ENCODE measurements around the gene IGLL1.
"Not testable (repeated sequence)": the region's sequence is repeated elsewhere in the genome, so short reads cannot be mapped to it uniquely, and the experiment has no call there.

The IGLL1 gene

DNA sequence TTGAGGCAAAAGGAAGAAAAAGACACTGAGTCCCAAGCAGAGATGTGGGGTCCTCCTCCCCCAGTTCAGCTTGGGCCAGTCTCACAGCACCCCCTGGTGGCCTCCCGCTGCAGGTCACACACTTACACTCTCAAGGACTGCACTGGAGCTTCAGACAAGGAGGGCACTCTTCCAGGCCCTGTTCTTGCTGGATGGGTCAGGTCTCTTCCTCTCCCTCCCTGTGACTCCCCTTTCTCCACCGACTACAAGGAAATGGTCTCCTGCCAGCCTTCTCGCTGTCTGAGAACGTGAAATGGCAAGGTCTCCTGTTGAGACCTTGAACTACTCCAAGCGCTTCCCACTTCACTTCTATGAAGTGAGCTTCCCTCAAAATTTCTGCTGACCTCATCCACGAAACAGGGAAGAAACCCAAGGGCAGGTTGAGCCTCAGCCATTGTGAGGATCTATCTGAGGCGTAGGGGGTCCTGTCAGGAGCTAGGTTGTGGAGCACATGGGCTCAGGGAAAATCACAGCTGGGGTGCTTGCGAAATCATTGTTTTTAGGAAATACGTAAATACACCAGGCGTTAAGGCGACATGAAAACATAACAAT lies 11.2 kb upstream of the IGLL1 start:
- DNase-seq = peak; percentile 32

DNA sequence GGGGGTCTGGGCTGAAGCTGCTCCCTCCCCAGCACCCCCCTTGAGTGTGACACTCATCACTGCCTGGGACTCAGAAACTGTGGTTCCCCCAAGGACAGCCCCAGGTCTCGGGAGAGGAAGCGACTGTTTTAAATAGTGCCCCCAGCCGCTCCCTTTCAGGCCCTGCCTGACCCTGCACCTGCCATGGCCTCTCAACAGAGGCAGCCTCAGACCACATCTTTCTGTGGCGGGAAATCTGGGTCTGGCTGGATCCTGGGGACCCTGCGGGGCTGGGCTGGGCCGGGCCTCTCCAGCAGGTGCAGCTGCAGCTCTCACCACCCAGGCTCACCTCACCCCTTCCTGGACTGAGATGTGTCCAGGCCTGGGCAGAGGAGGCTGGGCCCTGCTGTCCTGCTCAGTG lies 3.7 kb upstream of the IGLL1 start:
- no peak for DNase-seq

DNA sequence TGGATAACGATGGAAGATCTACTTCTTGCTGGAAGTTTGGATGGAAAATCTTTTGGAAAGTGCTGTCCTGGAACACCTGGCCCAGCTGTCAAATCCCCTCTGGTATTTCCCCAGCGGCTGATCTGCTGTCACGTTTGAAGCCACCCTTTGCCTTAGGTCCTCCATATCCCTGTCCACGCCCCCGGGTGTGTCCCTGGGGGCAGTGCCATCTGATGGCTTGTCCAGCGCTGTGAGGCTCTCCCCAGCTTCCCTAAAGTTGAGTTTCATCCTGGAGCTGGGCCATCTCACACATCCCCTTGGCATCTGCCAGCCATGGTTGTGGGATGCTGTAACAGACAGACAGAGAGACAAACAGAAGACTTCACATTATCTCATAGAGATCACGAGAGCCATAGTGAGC lies 3.1 kb upstream of the IGLL1 start:
- DNase-seq = no peak

DNA sequence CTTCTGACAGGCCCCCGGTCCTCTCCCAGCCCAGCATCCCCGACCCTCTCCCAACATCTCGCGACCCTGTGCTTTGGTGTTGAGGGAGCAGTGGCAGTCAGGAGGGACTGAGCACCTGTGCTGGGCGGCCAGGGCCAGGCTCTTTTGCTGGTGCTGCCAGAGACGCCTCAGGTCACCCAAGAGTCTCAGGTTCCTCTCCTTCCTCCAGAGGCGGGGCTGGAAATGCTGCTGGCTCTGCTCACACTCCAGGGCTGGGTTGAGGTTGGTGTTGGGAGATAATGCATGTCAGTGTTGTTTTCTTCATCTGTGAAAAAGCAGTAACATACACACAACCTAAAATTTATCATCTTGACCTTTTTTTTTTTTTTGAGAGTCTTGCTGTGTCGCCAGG lies 1.2 kb upstream of the IGLL1 start:
- DNase-seq = no peak

DNA sequence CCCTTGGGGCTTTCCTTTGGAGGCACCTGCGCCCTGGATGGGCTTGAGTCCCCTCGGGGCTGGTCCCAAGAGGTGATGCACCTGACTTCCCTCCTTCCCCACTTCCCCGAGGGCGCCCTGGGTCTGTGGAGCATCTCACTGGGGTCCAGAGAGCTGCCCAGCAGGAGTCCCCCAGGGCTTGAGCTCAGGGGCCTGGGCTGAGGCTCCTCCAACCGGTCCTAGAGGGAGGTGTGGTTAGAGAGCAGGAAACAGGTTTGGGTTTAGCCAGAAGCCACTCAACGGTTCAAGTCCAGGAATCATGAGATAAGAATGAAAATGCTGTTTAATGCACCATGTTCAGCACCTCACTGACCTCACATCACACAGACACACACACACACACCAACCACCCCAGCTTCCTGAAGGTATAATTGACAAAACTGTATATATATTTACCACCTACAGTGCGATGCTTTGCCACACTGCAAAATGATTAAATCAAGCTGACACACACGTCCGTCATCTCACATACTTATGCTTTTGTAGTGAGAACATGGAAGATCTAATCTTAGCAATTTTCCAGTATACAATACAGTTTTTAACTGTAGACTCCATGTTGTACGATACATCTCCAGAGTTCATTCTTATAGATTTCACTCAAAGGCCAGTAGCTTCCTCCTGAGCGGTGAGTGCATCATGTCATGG lies 628 bp upstream of the IGLL1 start:
- no peak for DNase-seq

DNA sequence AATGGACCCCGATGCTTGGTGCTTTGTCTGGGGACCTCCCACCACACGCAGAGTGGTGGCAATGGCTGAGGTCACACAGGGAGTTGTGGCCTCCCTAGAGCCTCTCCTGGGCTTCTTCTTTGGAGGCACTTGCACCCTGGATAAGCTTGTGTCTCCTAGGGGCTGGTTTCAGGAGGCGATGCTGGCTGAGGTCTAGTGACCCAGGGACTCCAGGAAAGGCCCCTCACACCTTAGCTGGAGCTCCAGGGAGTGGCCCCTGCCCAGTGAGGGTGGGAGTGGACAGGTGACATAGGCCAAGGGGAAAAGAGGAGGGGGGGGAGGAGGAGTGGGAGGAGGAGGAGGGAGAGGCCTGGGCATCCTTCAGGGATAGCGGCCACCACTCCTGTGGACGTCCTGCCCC lies 810 bp downstream of the IGLL1 start:
- no peak for DNase-seq

DNA sequence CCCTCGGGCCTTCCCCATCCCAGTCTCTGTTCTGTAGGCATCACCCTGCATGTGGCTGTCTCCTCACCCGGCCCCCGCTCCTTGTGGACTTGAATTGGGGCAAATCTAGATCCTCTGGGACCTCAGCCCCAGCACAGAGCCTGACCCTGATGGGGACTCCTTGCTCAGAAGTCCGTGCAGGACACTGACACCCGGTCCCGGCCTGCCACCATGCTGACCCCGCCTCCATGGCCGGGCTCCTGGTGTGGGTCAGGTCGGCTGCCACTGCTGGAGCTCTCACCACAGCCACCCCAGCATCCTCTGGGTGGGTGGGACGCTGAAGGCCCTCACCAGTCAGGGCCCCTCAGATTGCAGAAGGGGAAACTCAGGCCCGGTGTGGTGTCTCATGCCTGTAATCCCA lies 1.8 kb downstream of the IGLL1 start:
- DNase-seq = no peak

DNA sequence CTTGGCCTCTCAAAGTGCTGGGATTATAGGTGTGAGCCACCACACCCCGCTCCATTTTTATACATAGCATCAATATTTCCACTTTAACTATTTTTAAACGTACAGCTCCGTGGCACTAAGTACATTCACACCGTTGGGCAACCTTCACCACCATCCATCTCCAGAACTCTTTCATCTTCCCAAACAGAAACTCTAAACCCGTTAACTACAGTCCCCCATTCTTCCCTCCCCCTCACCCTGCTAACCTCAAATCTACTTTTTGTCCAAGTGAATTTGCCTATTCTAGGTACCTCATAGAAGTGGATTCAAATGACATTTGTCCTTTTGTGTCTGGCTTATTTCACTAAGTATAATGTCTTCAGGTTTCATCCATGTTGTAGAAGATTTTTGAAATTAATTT lies 3.4 kb downstream of the IGLL1 start:
- no peak for DNase-seq

DNA sequence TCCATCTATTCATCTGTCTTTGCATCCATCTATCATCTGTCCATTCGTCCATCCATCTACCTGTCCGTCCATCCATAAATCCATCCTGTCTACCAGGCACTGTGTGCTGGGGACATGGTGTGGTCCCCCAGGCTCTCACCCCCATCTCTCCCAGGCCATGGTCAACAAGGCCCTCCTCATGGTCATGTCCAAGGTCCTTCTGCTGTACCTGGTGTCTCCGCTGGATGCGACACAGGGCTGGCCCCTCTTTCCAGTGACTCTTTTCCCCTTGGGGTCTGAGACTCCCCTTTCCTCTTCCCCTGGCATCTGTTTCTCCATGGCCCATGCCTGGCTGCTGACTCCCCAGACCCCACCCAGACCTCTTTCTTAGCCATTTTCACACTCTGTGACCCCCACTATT lies 4.5 kb downstream of the IGLL1 start:
- DNase-seq = no peak

DNA sequence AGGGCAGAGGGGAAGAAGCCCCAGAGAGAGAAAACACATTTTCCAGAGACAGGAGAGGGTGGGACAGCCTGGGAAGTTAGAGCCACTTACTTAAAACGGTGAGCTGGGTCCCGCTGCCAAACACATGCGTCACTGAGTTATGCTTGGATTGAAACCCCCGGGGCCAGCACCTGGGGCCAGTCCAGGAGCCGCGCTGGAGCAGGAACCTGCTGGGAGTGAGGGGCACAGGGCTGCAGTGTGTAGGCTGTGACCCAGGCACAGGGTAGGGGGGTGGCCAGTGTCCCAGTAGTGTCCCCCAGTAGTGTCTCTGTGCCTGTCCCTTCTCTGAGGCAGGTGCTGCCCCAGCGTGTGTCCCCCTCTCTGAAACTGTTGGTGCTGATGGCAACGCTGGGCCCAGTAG lies 5.2 kb downstream of the IGLL1 start:
- DNase-seq = no peak

DNA sequence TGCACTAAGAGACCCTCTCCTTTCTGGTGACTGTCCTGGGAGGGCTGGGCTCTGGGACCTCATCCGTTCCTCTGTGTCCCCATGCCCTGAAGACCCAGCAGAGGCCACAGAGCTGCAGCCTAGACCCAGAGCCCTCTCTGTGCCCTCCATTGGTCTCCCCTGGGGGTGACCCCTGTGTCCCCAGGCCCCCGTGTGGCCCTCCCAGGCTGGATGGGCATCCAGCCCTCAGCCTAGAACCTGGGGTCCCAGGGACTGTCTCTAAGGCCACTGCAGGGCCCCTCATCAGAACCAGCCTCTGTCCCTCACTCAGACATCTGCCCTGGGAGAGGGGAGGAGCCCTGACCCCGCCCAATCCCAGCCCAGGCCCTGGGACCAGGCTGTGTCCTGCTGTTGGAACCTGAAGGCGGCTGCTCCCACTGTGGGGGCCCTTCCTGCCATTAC lies 5.7 kb downstream of the IGLL1 start:
- DNase-seq = no peak

DNA sequence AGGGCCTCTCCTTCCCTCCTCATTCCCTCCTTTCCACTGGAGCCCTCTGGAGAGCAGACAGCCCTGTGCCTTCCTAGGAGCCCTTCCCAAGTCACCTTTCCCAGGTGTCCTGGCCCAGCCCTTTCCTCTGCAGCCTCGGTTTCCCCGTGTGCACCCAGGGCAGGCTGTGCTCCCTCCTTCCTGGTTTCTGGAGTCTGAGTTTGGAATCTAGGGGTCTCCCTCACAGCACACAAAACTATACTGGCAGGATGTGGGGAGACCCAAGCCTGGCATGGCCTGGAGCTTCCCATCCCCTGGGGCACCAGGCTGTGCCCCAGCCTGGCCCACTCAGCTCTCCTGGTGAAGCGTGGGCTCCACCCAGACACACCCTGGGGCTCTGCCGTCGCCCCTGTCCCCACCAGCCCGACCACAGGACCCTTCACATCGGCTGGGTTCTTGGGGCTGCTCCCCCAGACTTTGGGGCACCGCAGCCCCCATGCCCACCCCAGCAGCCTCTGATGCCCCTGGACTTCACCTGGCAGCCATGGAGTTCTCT lies 6.3 kb downstream of the IGLL1 start:
- DNase-seq = not testable (repeated sequence)

DNA sequence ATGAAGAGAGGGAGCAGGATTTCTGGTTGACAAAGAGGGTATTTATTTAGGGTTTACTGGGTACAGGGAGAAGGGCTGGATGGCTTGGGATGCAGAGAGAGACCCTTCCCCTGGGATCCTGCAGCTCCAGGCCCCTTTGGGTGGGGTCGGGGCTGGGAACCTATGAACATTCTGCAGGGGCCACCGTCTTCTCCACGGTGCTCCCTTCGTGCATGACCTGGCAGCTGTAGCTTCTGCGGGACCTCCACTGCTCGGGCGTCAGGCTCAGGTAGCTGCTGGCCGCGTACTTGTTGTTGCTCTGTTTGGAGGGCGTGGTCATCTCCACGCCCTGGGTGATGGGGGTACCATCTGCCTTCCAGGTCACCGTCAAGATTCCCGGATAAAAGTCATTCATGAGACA lies 7.0 kb downstream of the IGLL1 start:
- DNase-seq = not testable (repeated sequence)

DNA sequence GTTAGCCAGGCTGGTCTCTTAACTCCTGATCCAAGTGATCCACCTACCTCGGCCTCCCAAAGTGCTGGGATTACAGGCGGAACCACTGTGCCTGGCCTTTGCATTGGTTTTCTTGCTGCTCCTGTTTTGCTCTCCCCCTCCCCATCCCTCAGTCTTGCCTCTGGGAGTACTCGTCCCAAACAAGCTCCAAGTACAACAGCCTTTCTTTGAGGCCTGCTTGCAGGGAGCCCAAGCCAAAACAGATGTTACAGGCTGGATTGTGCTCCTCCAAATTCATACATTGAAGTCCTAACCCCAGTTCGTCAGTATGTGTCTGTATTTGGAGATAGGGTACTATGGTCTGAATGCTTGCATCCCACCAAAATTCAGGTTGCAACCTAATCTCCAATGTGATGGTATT lies 8.6 kb downstream of the IGLL1 start:
- DNase-seq = no peak

DNA sequence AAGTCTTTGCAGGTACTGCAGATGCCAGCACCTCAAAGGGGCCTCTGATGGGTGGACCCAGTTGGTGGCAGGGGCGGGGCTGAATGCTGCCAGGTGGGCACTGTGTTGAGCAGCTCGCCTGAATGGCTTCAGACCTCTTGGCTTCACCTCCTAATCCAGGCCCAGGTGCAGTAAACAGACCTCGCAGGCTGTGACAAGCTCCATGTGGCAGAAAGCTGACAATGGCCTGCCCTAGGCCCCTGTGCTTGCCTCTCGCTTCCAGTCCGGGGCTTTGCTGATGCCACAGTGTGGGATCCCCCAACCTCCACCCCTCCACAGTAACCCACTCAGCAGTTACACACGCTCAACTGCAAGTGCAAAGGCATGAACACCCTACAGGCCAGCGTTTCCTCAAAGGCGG lies 9.4 kb downstream of the IGLL1 start:
- DNase-seq = no peak

DNA sequence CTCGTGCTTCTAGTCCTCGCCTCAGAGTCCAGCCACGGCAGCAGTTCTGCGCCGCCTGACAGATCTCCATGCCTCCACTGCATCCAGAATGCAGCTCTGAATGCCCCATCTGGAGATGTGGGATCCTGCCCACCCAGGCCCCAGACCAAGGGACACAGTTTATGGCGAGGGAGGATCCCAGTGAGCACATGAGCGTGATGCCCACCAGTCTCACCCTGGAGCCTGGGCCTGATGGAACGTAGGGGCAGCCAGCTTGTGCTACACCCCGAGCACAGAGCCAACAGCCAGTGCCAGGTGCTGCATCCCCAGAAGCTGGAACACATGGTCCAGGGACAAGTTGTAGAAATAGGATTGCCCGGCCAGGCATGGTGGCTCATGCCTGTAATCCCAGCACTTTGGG lies 10.4 kb downstream of the IGLL1 start:
- no peak for DNase-seq

DNA sequence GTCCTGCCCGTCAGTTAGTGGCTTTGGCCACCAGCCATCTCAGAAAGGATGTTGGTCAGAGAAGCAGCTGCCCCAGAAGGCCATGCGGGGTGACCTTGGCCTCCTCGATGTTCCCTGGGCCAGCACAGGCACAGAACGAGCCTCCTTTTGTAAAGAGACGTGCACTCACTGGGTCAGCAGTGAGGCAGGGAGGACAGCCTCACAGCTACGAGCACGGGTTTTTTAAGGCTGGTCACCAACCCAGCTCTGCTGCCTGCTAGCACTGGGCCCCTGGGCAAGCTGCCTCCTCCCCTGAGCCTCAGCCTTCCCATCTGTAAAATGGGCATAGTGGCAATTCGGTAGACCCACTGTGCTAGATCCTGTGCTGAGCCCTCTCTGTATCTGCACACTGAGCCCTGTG lies 10.8 kb downstream of the IGLL1 start:
- no peak for DNase-seq

DNA sequence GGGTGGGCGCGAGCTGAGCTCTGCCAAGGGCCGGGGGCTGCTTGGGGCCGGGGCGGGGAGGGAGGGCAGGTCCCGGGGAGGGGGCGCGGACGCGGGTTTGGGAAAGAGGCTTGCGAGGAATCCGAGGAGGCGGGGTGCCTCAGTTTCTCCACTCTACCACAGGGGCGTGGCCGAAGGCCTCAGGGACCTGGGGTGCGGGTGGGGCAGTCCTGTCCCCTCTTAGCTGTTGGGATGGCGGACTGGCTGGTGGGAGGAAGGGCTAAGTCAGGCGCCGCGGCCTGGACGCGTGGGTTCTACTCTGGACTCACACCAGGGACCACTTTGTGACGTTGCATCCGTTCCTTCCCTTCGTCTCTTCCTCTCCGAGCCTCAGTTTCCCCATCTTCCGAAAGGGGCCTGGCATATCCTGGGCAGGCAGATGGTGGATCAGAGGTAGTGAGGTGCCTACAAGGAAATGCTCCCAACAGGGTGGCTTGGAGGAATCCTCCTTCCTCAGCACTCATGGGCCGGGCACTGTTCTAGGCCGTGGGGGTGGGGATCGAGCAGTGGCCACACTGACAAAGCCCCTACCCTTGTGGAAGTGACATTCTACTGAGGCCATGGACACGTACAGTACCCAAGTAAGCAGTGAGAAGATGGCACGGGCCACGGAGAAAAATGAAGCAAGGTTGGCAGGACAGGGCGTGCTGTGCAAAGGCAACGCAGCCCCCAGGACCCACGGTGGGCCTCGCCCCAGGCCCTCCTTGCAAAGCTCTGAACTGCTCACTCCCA lies 13.2 kb downstream of the IGLL1 start:
- no peak for DNase-seq

DNA sequence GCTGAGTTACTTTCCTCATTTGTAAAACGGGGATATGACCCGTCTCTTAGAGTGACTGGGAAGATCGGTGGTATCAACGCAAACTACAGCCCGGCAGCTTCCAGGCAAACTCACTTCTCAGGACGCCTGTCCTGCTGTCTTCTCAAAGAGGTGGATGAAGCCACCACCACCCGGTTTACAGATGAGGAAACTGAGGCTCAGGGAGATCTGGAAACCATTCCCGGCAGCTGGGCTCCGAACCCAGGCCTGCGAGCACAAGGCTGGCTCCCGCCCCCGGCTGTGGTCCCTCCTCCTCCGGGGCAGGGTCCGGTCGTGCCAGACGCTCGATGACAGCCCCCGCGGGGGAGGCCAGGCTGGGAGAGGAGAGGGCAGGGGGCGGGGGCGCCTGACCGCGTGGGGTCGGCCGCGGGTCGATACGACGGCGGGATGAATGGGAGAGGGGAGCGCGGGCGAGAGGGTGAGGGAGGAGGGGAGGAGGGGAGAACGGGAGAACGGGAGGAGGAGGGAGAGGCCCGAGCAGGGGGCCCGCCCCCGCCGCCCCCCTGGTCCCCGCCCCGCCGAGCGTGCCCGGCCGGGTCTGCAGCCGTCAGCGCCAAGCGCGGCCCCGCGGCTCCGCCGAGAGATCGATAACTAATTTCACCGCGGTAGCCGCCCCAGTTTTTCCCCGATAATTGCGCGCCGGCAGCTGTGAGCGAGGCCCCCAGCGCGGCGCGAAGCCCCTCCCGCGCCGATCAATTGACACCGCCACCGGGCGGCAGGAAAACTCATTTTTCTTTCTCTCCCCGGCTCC lies 14.0 kb downstream of the IGLL1 start:
- DNase-seq = peak; percentile 0

DNA sequence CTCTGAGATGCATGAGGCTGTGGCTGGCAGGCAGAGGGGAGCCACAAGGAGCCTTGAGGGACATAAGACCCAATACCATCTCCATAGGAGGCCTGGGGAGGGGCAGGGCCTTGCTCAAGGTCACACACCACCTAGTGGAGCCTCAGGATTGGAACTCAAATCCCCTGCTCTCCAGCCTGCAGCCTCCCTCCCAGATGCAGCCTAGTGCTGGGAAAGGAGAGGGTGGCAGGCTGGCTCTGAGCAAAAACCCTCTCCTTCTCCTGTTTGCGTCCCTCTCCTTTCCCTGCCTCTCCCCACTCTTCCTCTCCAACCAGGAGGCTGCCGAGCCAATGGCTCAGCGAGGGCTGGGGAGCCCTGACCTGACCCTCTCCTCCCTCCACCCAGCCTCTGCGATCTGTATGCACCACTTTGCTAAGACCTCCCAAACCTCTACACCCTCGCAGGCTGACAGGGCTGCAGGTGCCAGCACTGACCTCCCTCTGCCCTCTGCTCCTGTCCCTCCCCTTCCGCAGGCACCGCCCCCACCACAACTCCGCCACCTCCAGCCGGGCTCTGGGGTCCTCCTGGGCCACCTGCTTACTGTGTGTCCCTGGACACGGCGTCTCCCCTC lies 14.7 kb downstream of the IGLL1 start:
- peak; percentile 7 for DNase-seq

DNA sequence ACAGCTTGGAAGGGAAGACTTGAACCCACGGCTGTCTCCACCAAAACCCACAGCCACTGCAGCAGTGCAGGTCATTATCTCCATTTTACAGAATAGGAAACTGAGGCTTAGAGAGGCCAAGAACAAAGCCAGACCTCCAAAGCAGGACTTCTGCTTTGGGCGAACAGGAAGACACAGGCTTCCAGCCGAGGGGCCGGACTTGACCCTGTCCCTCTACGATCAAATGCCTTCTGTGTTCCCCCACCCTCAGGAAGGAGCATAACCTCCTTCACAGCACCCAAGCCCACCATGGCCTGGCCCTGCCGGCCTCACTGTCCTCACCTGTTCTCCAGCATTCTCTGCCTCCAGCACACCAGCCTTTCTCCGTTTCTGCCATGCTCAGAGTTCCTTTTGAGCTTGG lies 15.8 kb downstream of the IGLL1 start:
- no peak for DNase-seq

DNA sequence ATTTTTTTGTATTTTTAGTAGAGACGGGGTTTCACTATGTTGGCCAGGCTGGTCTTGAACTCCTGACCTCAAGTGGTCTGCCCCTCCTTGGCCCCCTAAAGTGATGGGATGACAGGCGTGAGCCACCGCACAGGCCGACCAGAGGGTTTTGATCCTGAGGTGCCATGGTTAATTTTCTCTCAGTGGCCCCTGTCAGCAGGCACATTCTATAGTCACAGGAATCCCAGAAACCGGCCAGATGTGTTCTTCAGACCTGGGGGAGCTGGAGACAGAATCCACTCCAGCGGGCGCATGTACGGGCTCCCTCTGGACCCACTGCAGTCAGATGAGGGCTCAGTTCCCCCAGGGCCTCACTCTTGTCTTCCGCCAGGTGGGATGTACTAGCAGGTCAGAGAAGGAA lies 17.0 kb downstream of the IGLL1 start:
- no peak for DNase-seq

DNA sequence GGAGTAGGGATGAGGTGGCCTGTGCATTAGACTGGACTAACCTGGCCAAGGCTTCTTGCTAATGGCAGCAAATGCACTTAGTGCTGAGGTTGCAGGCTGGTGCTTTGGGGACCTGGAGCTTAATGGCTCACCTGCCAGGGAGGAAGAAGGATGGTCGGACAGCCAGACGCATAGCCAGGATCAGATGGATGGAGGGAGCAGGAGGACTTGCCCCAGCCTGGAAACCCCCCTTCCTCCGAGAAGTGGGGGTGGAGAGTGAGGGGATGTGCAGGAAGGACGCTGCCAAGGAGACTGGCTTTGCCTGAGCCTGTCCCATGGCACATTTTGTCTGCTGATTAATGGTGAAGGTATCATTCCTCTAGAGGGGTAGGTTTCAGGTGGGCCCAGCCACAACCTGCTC lies 17.9 kb downstream of the IGLL1 start:
- no peak for DNase-seq

Measured in NCI-H1694 treated with DMSO at 0.1 percent for 48 hours (cell line).